ACC112 (cell line): Measurements from ENCODE around the gene AOPEP.

ENCODE experiments used
- H2AFZ ChIP-seq: fragments of 200-600 bp; sonication (generic); one replicate; pipeline ENCODE4 v1.6.0; 2017; ENCODE audit warnings: antibody characterized with exemption, low read length; ENCODE audit not compliant: unreplicated experiment
- H3K27ac ChIP-seq: fragments of 200-600 bp; sonication (generic); 2 replicates; pipeline ENCODE4 v1.5.1; 2014; ENCODE audit warnings: low read depth, mild to moderate bottlenecking, antibody characterized with exemption, low read length, moderate library complexity
- H3K27me3 ChIP-seq: fragments of 200-600 bp; sonication (generic); 2 replicates; pipeline ENCODE4 v1.6.1; 2014; ENCODE audit warnings: mild to moderate bottlenecking, antibody characterized with exemption, low read length, moderate library complexity, mixed read lengths; ENCODE audit not compliant: insufficient read depth
- H3K36me3 ChIP-seq: fragments of 200-600 bp; sonication (generic); 2 replicates; pipeline ENCODE4 v1.6.1; 2016; ENCODE audit warnings: mild to moderate bottlenecking, antibody characterized with exemption, low read length, moderate library complexity, mixed read lengths; ENCODE audit not compliant: insufficient read depth
- H3K4me1 ChIP-seq: fragments of 200-600 bp; sonication (generic); one replicate; pipeline ENCODE4 v1.6.1; 2016; ENCODE audit warnings: low read length, mixed read lengths; ENCODE audit not compliant: insufficient read depth, unreplicated experiment, control insufficient read depth
- H3K4me3 ChIP-seq: fragments of 200-600 bp; sonication (generic); 2 replicates; pipeline ENCODE4 v1.5.1; 2014; ENCODE audit warnings: mild to moderate bottlenecking, low read depth, low read length
- H3K79me2 ChIP-seq: fragments of 200-600 bp; sonication (generic); one replicate; pipeline ENCODE4 v1.6.0; 2016; ENCODE audit warnings: low read length; ENCODE audit not compliant: control insufficient read depth, unreplicated experiment, insufficient read depth

Gene AOPEP

DNA sequence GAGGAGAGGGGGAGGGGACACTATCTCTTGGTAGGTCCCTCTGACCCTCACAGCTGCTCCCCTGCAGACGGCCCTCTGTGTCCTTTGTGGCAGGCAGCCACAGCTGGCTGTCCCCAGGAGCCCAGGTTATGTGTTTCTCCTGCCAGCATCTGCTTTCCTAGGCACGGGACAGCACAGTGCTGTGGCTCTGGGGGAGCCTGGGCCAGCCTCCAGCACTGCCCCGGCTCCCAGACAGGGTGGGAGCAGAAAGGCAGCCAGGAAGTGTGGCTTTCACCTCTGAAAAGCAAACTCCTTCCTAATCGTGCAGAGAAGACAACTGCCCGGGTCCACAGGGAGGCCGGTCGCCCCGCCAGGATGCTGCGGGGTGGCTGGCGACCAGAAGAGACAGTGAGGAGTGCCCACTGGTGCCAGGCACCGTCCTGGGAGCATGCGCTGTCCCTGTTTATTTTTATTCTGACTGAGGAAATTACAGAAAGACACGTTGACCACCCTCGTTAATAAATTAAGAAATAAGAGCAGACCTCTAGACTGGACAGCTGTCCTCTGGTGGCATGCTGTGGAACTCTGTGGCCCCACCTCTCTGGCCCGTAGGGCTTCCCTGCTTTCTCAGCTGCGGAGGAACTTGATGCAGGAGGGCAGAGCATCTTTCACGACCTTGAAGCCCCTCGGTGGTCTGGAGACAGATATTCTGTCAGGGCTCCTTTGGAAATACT lies 350.7 kb downstream of the AOPEP start:
- Histone ChIP-seq H2AFZ (no peak overlapping the region), H3K36me3 (peaks cover 15% of the 10 kb centered on the region; the same call in 1 of the 2 replicates), H3K4me1 (no peaks in the 10 kb centered on the region), H3K27ac (no peak overlapping the region), H3K79me2 (peaks cover 47% of the 10 kb centered on the region), H3K4me3 (no peak overlapping the region), H3K27me3 (no peaks in the 10 kb centered on the region)

DNA sequence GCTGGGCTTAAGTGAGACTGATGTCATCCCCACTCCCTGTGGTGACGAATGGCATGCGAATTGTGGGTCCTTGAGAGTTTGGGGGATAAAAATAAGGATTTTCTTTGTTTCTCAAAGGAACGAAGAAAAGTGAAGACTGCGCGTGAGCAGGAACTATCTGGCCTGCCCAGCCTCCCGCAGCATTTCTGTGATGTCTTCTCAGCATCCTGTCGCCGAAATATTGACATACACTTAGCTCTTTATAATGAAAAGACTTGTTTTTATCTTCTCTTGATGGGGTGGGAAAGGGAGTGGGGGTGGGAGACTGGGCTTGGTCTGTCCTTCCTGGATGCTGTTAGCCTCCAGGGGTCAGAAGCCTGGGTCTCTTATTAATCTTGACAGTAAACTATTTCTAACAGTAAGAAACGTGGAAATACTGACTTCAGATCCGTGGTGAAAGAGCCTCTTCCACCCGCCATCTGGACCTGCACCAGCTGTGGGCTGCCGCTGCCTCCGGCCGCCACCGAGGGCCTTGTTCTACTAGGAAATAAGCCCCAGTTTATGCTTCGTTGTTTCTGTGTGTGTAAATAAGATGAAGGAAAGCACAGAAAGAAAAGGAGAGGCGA lies 351.4 kb downstream of the AOPEP start:
- peaks cover 46% of the 10 kb centered on the region for H3K79me2 ChIP-seq
- no peaks in the 10 kb centered on the region for H3K4me1 ChIP-seq
- no peak overlapping the region for H2AFZ ChIP-seq
- H3K4me3 ChIP-seq = no peak overlapping the region
- H3K27ac ChIP-seq = no peak overlapping the region
- H3K36me3 ChIP-seq = peaks cover 20% of the 10 kb centered on the region
- H3K27me3 ChIP-seq = no peaks in the 10 kb centered on the region

DNA sequence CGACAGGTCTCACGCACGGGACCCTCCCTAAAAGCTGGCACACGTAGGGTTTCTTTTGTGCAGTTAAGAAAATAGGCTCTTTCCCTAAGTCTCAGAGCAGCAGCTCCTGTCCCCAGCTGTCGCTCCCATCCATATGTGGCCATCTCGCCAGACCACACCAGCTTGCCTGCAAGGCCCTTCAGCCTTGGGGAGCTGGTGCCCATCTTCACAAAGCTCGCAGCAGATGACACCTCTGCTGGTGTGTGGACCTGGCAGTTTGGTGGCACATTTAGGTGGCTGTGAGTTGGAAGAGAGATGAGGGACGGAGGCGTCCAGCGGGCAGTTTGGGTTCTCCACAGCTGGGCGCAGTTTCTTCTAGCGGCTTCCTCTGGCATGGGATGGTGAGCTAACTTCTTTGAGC lies 352.0 kb downstream of the AOPEP start:
- Histone ChIP-seq H3K27me3 (no peaks in the 10 kb centered on the region), H2AFZ (no peak overlapping the region), H3K36me3 (peaks cover 20% of the 10 kb centered on the region), H3K79me2 (peaks cover 41% of the 10 kb centered on the region), H3K4me1 (no peaks in the 10 kb centered on the region), H3K27ac (no peak overlapping the region), H3K4me3 (no peak overlapping the region)

DNA sequence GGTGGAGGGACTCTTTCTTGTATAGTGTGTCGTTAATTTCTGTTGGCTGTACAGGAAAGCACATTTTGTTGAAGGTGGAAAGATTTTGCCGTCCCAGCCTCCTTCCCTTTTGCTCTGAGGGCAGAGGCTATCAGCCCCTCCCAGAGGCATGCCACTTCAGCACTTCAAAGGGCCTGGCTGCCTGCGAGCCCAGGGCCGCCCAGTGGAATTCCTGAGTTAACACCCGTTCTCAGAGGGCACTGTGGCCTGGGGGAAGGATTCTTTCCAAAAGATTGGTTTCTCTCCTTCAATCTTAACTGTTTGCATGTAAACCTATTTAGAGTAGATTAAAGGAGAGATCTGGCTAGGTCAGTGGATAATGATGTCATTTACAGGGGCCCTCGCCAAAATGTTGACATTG lies 352.4 kb downstream of the AOPEP start:
- Histone ChIP-seq H3K4me3 (no peak overlapping the region), H2AFZ (no peak overlapping the region), H3K79me2 (peaks cover 42% of the 10 kb centered on the region), H3K36me3 (peaks cover 20% of the 10 kb centered on the region), H3K27ac (no peak overlapping the region), H3K4me1 (no peaks in the 10 kb centered on the region), H3K27me3 (no peaks in the 10 kb centered on the region)

DNA sequence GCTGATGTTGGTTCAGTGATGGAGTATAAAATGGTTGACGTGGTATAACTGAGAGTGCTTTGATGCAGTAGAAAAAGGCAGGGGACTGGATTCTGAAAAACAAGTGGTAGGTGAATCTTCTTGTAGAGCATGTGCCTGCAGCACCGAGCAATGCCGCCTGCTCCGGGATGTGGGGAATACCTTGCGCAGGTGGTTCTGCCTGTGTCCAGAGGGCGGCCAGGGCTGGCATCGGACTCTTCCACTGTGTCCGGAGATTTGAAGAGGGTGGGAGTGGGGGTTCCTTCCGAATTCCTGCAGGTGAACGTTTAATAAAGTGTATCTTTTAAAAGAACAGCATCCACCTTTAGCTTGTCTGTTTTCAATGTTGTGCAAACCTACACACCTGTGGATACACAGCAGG lies 353.0 kb downstream of the AOPEP start:
- no peaks in the 10 kb centered on the region for H3K4me1 ChIP-seq
- H3K36me3 ChIP-seq = peaks cover 20% of the 10 kb centered on the region
- peaks cover 38% of the 10 kb centered on the region for H3K79me2 ChIP-seq

DNA sequence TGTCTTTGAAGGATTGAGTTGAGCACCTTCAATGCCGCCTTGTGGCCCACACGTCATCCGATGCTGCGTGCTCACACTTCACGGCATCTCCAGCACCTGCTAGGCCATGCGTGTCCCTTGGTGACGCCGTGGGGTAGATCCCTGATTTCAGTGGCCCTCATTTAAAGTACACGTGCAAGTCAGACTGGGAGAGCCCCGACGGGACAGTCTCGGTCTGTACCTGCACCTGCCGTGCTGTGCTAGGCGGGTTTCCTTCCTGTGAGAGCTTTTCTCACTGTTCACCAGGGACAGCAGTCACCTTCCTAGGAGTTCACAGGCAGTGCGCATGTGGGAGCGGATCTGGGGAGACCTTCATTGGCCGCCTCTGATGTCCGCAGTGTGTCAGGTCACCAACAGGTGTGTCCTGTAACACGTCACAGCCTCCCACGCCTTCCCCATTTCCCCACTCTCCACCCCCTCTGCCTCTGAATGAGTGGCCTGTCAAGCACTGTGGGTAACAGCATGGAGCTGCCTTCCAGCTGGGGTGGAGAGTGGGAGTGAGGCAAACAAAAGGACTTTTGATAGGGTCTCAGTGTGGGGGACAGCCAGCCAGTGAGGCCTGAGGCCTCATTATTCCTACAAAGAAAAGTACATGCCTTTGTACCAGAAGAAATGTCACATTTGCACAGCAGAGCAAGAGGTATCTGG lies 354.6 kb downstream of the AOPEP start:
- no peaks in the 10 kb centered on the region for H3K27me3 ChIP-seq
- H3K36me3 ChIP-seq = peaks cover 15% of the 10 kb centered on the region
- H3K27ac ChIP-seq = no peak overlapping the region
- no peak overlapping the region for H2AFZ ChIP-seq
- H3K79me2 ChIP-seq = peaks cover 26% of the 10 kb centered on the region
- H3K4me3 ChIP-seq = no peak overlapping the region
- no peaks in the 10 kb centered on the region for H3K4me1 ChIP-seq

More for the DNA sequence above, 353.0 kb downstream of the AOPEP start:
- no peak overlapping the region for H3K4me3 ChIP-seq
- H2AFZ ChIP-seq = no peak overlapping the region
- H3K27ac ChIP-seq = no peak overlapping the region
- H3K27me3 ChIP-seq = no peaks in the 10 kb centered on the region

DNA sequence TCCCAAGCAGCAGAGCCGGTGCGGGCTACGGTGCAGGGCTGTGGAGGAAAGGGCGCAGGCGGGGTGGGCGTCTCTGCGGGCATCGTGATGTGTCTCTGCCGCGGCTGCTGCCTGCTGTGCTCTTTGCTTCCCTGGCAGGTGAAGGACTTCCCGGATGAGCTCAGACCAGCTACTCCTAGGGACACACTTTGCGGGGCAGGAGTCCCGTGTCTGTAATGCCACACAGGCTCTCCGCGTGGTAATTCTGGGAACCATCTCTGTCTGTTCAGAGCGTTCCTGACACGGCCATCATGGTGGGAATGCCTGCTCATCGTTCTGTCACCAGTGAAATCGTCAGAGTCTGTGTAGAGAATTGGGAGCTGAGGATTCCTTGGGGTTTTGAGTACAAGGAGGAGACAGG lies 355.5 kb downstream of the AOPEP start:
- H3K36me3 ChIP-seq = peaks cover 18% of the 10 kb centered on the region

DNA sequence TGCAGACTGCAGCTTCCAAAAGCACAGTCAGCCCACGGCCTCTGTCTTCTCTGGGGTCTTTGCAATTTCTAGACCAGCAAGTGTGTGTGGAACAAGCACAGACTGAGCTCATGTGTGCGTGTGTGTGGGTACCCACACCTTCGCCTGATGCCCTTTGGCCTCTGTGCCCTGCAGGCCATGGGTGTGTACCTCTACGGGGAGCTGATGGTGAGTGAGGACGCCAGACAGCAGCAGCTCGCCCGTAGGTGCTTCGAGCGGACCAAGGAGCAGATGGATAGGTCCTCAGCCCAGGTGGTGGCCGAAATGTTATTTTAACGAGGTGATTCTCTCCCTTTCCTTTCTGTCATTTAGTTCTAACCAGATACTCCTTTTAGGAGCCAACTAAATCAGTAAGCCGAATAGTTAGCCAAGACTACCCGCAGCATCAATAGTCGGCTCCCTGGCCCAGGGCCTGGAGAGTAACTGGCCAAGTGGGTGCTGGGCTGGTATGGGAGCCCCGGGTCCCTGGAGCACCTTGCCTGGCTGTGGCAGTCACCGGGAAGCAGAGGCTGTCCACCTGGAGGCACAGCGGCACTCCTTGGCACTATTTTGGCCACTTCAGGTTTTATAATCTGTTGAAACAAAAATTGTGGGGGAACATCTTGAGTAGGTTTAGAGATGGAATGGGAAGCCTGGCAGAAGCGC lies 356.0 kb downstream of the AOPEP start:
- Histone ChIP-seq H3K27ac (no peak overlapping the region), H3K4me1 (no peaks in the 10 kb centered on the region), H3K36me3 (peaks cover 18% of the 10 kb centered on the region)

More for the DNA sequence above, 355.5 kb downstream of the AOPEP start:
- no peaks in the 10 kb centered on the region for H3K4me1 ChIP-seq
- peaks cover 18% of the 10 kb centered on the region for H3K79me2 ChIP-seq
- H3K27me3 ChIP-seq = no peaks in the 10 kb centered on the region
- H3K27ac ChIP-seq = no peak overlapping the region
- no peak overlapping the region for H2AFZ ChIP-seq
- no peak overlapping the region for H3K4me3 ChIP-seq

DNA sequence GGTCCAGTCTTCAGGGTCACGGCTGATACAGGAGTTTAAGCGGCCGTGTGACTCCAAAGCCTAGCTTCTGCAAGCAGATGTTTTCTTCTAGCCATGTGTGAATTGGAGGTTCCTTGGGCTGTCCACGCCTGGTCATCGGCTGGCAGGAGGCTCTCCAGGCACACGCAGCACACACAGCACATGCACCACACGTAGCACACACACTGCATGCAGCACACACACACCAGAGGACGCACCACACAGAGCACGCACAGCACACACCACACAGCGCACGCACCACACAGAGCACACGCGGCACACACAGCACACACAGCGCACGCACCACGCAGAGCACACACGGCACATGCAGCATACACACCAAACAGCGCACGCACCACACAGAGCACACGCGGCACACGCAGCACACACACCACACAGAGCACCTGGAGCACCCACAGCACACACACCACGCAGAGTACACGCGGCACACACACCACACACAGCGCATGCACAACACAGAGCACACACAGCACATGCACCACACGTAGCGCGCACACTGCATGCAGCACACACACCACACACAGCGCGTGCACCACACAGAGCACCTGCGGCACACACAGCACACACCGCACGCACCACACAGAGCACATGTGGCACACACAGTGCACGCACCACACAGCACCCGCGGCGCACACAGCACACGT lies 356.7 kb downstream of the AOPEP start:
- no peak overlapping the region for H3K4me3 ChIP-seq
- H3K27ac ChIP-seq = no peak overlapping the region
- H3K79me2 ChIP-seq = peaks cover 11% of the 10 kb centered on the region
- no peaks in the 10 kb centered on the region for H3K4me1 ChIP-seq
- no peak overlapping the region for H2AFZ ChIP-seq
- peaks cover 18% of the 10 kb centered on the region for H3K36me3 ChIP-seq
- no peaks in the 10 kb centered on the region for H3K27me3 ChIP-seq

More for the DNA sequence above, 356.0 kb downstream of the AOPEP start:
- Histone ChIP-seq H3K27me3 (no peaks in the 10 kb centered on the region), H3K4me3 (no peak overlapping the region), H3K79me2 (peaks cover 13% of the 10 kb centered on the region), H2AFZ (no peak overlapping the region)

DNA sequence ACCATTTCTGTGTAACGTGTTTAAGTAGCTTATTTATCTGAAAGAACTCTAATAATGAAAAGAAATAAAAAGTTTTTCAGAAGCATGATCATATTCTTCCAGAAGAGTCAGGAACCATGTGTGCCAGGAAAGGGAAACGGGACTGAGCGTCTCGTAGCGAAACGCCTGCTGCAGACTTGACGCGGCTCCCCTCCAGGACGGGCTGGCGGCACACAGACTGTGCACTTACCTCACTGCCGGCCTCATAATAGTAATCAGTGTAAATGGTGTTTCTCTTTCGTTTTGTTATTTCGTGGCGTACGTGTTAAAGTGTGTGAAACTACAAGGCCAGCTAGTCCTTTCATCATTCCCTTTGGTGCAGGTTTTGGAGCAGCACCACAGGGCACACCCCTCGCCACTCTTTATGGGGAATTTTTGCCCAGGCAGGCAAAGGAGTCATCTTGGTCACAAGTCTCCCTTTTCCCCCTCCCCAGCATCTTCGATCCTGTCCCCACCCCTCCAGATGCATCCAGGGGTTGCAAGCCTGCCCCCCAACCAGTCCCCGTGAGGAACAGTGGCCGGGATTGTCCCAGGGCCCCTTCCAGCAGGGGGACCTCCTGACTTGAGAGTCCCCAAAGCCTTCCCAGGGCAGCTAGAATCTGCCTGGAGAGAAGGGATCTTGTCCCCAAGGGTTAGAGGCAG lies 357.9 kb downstream of the AOPEP start:
- peaks cover 5% of the 10 kb centered on the region for H3K4me1 ChIP-seq
- H3K27ac ChIP-seq = no peak overlapping the region
- no peak overlapping the region for H3K4me3 ChIP-seq
- H3K27me3 ChIP-seq = no peaks in the 10 kb centered on the region
- H3K36me3 ChIP-seq = peaks cover 18% of the 10 kb centered on the region
- no peak overlapping the region for H2AFZ ChIP-seq
- H3K79me2 ChIP-seq = peaks cover 5% of the 10 kb centered on the region
